PC-9 (cell line): ENCODE results near the gene LBP. TPM values are rescaled to one million over a fixed set of nuclear protein-coding genes. Genes with fewer than 3 reads are reported as not detected.

Experiments used
- BruUV-seq: library from RNA; stranded (reverse); fragments of 400-500 nt; replicated peaks from 2 replicates; lab custom pipeline; 2021; lab: Mats Ljungman, UMichigan
- CTCF ChIA-PET: fragments of 300-600 bp; sonication (Branson Sonifier 250); formaldehyde crosslinking; loops from one replicate; lab custom pipeline; 2022; ENCODE audit warnings: antibody characterized with exemption; lab: Charles Lee
- POLR2A ChIA-PET: fragments of 300-600 bp; sonication (Branson Sonifier 250); formaldehyde crosslinking; loops from one replicate; lab custom pipeline; 2022; ENCODE audit warnings: antibody characterized with exemption; ENCODE audit not compliant: unreplicated experiment; lab: Charles Lee
- DNase-seq, 2 experiments: peaks; one replicate each; pipeline versions ENCODE4 v3.0.0 to v3.0.0-alpha.2; 2015 to 2022; ENCODE audit warnings: mixed read lengths in 1 of 2
- H2AFZ ChIP-seq: fragments of 200-600 bp; sonication (generic); 2 replicates; pipeline ENCODE4 v1.8.1; 2017; ENCODE audit warnings: antibody characterized with exemption
- H3F3A ChIP-seq: fragments of 200-600 bp; sonication (generic); 2 replicates; pipeline ENCODE4 v1.8.1; 2017; ENCODE audit warnings: antibody characterized with exemption, mild to moderate bottlenecking, low read depth; ENCODE audit not compliant: insufficient read depth
- H3K27ac ChIP-seq: fragments of 200-600 bp; sonication (generic); 2 replicates; pipeline ENCODE4 v1.6.1; 2016; ENCODE audit warnings: mixed run types
- H3K27me3 ChIP-seq: fragments of 200-600 bp; sonication (generic); 2 replicates; pipeline ENCODE4 v1.6.1; 2016; ENCODE audit warnings: low read depth, mixed run types; ENCODE audit not compliant: insufficient read depth
- H3K36me3 ChIP-seq: fragments of 200-600 bp; sonication (generic); 2 replicates; pipeline ENCODE4 v1.6.1; 2016; ENCODE audit warnings: low read depth, mixed run types
- H3K4me1 ChIP-seq: fragments of 200-600 bp; sonication (generic); replicated peaks from 2 replicates; pipeline ENCODE4 v1.6.1; 2016; ENCODE audit warnings: mixed run types; ENCODE audit not compliant: insufficient read depth
- H3K4me2 ChIP-seq: fragments of 200-600 bp; sonication (generic); 2 replicates; pipeline ENCODE4 v1.6.1; 2017; ENCODE audit warnings: mixed run types
- H3K4me3 ChIP-seq: fragments of 200-600 bp; sonication (generic); 2 replicates; pipeline ENCODE4 v1.6.1; 2016; ENCODE audit warnings: mixed run types
- H3K79me2 ChIP-seq: fragments of 200-600 bp; sonication (generic); 2 replicates; pipeline ENCODE4 v1.6.1; 2017; ENCODE audit warnings: low read depth, mixed run types
- H3K9me2 ChIP-seq: fragments of 200-600 bp; sonication (generic); 2 replicates; pipeline ENCODE4 v1.8.1; 2017; ENCODE audit warnings: mild to moderate bottlenecking; ENCODE audit not compliant: insufficient read depth
- H3K9me3 ChIP-seq: fragments of 200-600 bp; sonication (generic); 2 replicates; pipeline ENCODE4 v1.8.1; 2016; ENCODE audit warnings: low read depth; ENCODE audit not compliant: insufficient read depth
- H4K20me1 ChIP-seq: fragments of 200-600 bp; sonication (generic); 2 replicates; pipeline ENCODE4 v1.8.1; 2017; ENCODE audit not compliant: insufficient read depth
- EZH2 ChIP-seq: fragments of 200-600 bp; sonication (generic); IDR thresholded peaks from 2 replicates; pipeline ENCODE4 v1.8.0; 2017; ENCODE audit warnings: antibody characterized with exemption, low read depth
- intact Hi-C: fragments of 100-400 bp; cut with micrococcal nuclease; formaldehyde crosslinking; loops from one replicate; pipeline ENCODE4 v1.10.0; 2022; ENCODE audit not compliant: unreplicated experiment
- total RNA-seq: library from RNA; stranded (reverse); gene quantifications from 2 replicates; pipeline ENCODE4 v1.2.3, GENCODE V29; 2021
- TF ChIP-seq, protein P1 (sequence below): fragments of 200-600 bp; sonication (generic); conservative IDR thresholded peaks from 2 replicates; pipeline ENCODE4 v1.6.1; 2017; ENCODE audit warnings: mixed run types, antibody characterized with exemption, mild to moderate bottlenecking, moderate library complexity

The LBP gene
- total RNA-seq, 1 experiment from 2014 or later: not detected

DNA sequence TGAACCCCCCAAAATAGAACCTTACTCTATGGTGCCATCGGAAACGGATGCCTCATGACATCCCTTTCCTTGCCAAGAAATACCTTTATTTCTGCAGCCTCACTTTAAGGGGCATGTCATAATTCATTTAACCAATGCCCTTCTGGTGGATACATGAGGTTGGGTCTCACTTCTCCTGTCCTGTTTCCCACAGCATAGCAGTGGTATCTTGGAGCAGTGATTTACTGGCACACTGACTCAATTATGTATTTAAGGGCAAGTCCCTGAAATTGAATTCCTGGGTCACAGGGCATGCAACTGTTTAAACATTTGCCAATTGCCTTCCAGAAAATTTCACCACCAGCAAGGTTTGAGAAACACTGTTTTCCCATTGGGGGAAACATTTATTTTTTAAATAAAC is 639 bp upstream of the LBP start:
- TF ChIP-seq, protein P1, sequence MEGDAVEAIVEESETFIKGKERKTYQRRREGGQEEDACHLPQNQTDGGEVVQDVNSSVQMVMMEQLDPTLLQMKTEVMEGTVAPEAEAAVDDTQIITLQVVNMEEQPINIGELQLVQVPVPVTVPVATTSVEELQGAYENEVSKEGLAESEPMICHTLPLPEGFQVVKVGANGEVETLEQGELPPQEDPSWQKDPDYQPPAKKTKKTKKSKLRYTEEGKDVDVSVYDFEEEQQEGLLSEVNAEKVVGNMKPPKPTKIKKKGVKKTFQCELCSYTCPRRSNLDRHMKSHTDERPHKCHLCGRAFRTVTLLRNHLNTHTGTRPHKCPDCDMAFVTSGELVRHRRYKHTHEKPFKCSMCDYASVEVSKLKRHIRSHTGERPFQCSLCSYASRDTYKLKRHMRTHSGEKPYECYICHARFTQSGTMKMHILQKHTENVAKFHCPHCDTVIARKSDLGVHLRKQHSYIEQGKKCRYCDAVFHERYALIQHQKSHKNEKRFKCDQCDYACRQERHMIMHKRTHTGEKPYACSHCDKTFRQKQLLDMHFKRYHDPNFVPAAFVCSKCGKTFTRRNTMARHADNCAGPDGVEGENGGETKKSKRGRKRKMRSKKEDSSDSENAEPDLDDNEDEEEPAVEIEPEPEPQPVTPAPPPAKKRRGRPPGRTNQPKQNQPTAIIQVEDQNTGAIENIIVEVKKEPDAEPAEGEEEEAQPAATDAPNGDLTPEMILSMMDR: no peak
- no peak for TF ChIP-seq EZH2
- no peak overlapping the region for H2AFZ ChIP-seq
- intact Hi-C loops: no loop called here
- peaks cover 51% of the 10 kb centered on the region for H3K27me3 ChIP-seq
- H3K9me2 ChIP-seq: no peaks in the 10 kb centered on the region
- H3K4me1 ChIP-seq: no peaks in the 10 kb centered on the region
- H3K9me3 ChIP-seq: no peaks in the 10 kb centered on the region
- ChIA-PET CTCF (no interaction called here), POLR2A (no interaction called here)
- no peak overlapping the region for H3K4me2 ChIP-seq
- DNase-seq: no peak
- no peaks in the 10 kb centered on the region for H3K36me3 ChIP-seq
- H3K79me2 ChIP-seq: no peaks in the 10 kb centered on the region
- H3F3A ChIP-seq: no peaks in the 10 kb centered on the region
- H3K4me3 ChIP-seq: no peak overlapping the region
- no TSS peak for BruUV-seq
- no peak overlapping the region for H3K27ac ChIP-seq
- H4K20me1 ChIP-seq: no peaks in the 10 kb centered on the region

DNA sequence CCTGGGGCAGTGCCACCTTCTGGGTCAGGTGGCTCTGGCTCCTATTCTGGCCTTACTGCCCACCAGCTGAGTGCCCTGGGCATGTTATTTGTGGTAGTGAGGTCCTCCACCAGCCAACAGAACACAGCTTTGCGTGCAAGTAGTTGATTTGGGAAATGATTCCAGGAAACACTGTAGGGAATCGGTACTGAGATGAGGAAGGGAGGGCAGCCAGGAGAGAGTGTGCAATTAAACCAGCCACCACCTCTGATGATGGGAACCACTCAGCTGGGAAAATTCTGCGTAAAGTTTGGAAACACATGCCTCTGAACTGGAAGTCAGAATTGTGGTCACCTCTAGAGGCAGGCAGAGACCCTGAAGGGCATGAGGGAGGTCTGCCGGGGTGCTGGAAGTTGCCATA is 459 bp downstream of the LBP start:
- no TSS peak for BruUV-seq
- POLR2A ChIA-PET: no interaction called here
- Histone ChIP-seq H4K20me1 (no peaks in the 10 kb centered on the region), H3K4me2 (no peak overlapping the region), H3K9me2 (no peaks in the 10 kb centered on the region), H3K4me1 (no peaks in the 10 kb centered on the region), H3K79me2 (no peaks in the 10 kb centered on the region), H3K27ac (no peak overlapping the region), H3K4me3 (no peak overlapping the region), H3F3A (no peaks in the 10 kb centered on the region), H3K9me3 (no peaks in the 10 kb centered on the region), H2AFZ (no peak overlapping the region), H3K27me3 (peaks cover 50% of the 10 kb centered on the region), H3K36me3 (no peaks in the 10 kb centered on the region)
- CTCF ChIA-PET: no interaction called here
- intact Hi-C loops: no loop called here
- DNase-seq: no peak
- TF ChIP-seq, protein P1: no peak
- no peak for TF ChIP-seq EZH2

DNA sequence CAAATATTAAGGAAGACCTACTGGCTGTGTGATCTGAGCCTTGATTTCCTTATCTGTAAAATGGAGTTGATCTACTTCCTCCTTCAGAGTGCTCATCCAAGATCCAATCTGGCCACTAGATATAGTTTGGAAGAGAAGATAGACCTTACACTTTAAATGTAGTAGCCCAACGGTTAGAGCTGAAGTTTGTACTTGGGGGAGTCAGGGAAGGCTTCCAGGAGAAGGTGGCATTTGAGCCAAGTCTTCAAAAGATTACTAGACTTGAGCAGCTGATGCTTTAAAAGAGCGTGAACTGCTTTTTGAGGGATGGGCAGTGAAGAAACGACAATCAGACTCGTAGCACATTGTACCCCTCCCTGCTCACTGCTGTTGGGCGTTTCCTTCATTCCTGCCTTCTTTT is 3.6 kb downstream of the LBP start:
- no peaks in the 10 kb centered on the region for H3K36me3 ChIP-seq
- H2AFZ ChIP-seq: no peak overlapping the region
- intact Hi-C loops: no loop called here
- POLR2A ChIA-PET: no interaction called here
- CTCF ChIA-PET: no interaction called here
- TF ChIP-seq, protein P1: no peak
- no peak for TF ChIP-seq EZH2
- H3K4me2 ChIP-seq: no peak overlapping the region
- no peaks in the 10 kb centered on the region for H3K79me2 ChIP-seq
- no peaks in the 10 kb centered on the region for H3F3A ChIP-seq
- H3K4me1 ChIP-seq: no peaks in the 10 kb centered on the region
- H3K9me3 ChIP-seq: no peaks in the 10 kb centered on the region
- no peak overlapping the region for H3K4me3 ChIP-seq
- H4K20me1 ChIP-seq: no peaks in the 10 kb centered on the region
- no TSS peak for BruUV-seq
- no peak overlapping the region for H3K27ac ChIP-seq
- no peak for DNase-seq
- H3K27me3 ChIP-seq: peaks cover 43% of the 10 kb centered on the region
- no peaks in the 10 kb centered on the region for H3K9me2 ChIP-seq
